SK-N-SH (cell line): ENCODE results near the gene MIF. TPM values are rescaled to one million over a fixed set of nuclear protein-coding genes. Genes with fewer than 3 reads are reported as not detected.

ENCODE experiments used
- CTCF ChIA-PET: fragments of 300-600, 350-600 bp; formaldehyde crosslinking; extraction: SDS; loops from one replicate; lab custom pipeline; 2021; lab: Yijun Ruan, JAX
- POLR2A ChIA-PET: fragments of 350-600 bp; sonication (Branson Sonifier 250); formaldehyde crosslinking; extraction: SDS; loops from one replicate; lab custom pipeline; 2020; ENCODE audit warnings: antibody characterized with exemption, inconsistent platforms; lab: Yijun Ruan, JAX
- DNase-seq: peaks from one replicate; pipeline ENCODE4 v3.0.0; 2012
- H2AFZ ChIP-seq: fragments of 200-600 bp; sonication (generic); 2 replicates; pipeline ENCODE4 v1.8.1; 2016; ENCODE audit warnings: antibody characterized with exemption, mild to moderate bottlenecking, low read depth
- H3F3A ChIP-seq: fragments of 200-600 bp; sonication (generic); replicated peaks from 2 replicates; pipeline ENCODE3; 2016; ENCODE audit warnings: antibody characterized with exemption, mild to moderate bottlenecking; ENCODE audit not compliant: insufficient read depth
- H3K27ac ChIP-seq, 2 experiments: fragments of 200-500 bp in 1 of 2; fragments of 200-600 bp in 1 of 2; sonication (Bioruptor generic) in 1 of 2; sonication (generic), shearing (Covaris generic) in 1 of 2; 2 replicates each; pipeline versions ENCODE4 v1.5.1 to v1.6.1; 2014 to 2016; ENCODE audit warnings: low read depth in 2 of 2, inconsistent platforms in 1 of 2, low read length in 1 of 2, mild to moderate bottlenecking in 1 of 2, mixed read lengths in 1 of 2
- H3K27me3 ChIP-seq: fragments of 200-600 bp; sonication (generic), shearing (Covaris generic); 2 replicates; pipeline ENCODE4 v1.6.1; 2016; ENCODE audit warnings: mixed run types; ENCODE audit not compliant: insufficient read depth
- H3K36me3 ChIP-seq, 2 experiments: fragments of 200-500 bp in 1 of 2; fragments of 200-600 bp in 1 of 2; sonication (Bioruptor generic) in 1 of 2; sonication (generic) in 1 of 2; replicated peaks in 1 of 2; 2 replicates each; pipeline versions ENCODE3 to v1.5.1; 2014 to 2016; ENCODE audit warnings: low read length in 1 of 2, mild to moderate bottlenecking in 1 of 2; ENCODE audit not compliant: insufficient read depth in 2 of 2, control insufficient read depth in 1 of 2
- H3K4me1 ChIP-seq, 2 experiments: fragments of 200-500 bp in 1 of 2; fragments of 200-600 bp in 1 of 2; sonication (Bioruptor generic) in 1 of 2; sonication (generic), shearing (Covaris generic) in 1 of 2; 2 replicates each; pipeline versions ENCODE4 v1.5.1 to v1.6.1; 2014 to 2016; ENCODE audit warnings: low read depth in 1 of 2, low read length in 1 of 2, mixed run types in 1 of 2; ENCODE audit not compliant: insufficient read depth in 2 of 2, control insufficient read depth in 1 of 2
- H3K4me2 ChIP-seq: fragments of 200-600 bp; sonication (generic), shearing (Covaris generic); 2 replicates; pipeline ENCODE4 v1.6.1; 2017; ENCODE audit warnings: mixed run types
- H3K4me3 ChIP-seq, 2 experiments: fragments of 200-500 bp in 1 of 2; fragments of 200-600 bp in 1 of 2; sonication (Bioruptor generic) in 1 of 2; sonication (generic), shearing (Covaris generic) in 1 of 2; 2 replicates each; pipeline versions ENCODE4 v1.5.1 to v1.8.1; 2014 to 2016; ENCODE audit warnings: low read depth in 2 of 2, inconsistent platforms in 1 of 2, low read length in 1 of 2, mild to moderate bottlenecking in 1 of 2, mixed read lengths in 1 of 2, moderate library complexity in 1 of 2
- H3K79me2 ChIP-seq: fragments of 200-600 bp; sonication (generic); 2 replicates; pipeline ENCODE4 v1.8.1; 2017; ENCODE audit warnings: mild to moderate bottlenecking; ENCODE audit not compliant: insufficient read depth
- H3K9ac ChIP-seq: fragments of 200-600 bp; sonication (generic); 2 replicates; pipeline ENCODE4 v1.6.1; 2017; ENCODE audit warnings: mixed run types
- H3K9me2 ChIP-seq: fragments of 200-600 bp; sonication (generic); 2 replicates; pipeline ENCODE4 v1.6.1; 2017; ENCODE audit warnings: mixed run types
- H3K9me3 ChIP-seq: fragments of 200-600 bp; sonication (generic); 2 replicates; pipeline ENCODE4 v1.6.1; 2017; ENCODE audit warnings: mixed run types, mild to moderate bottlenecking, moderate library complexity
- H4K20me1 ChIP-seq: fragments of 200-600 bp; sonication (generic); 2 replicates; pipeline ENCODE4 v1.6.1; 2017; ENCODE audit warnings: mild to moderate bottlenecking, mixed run types; ENCODE audit not compliant: insufficient read depth
- CTCF ChIP-seq: fragments of 200-600 bp; sonication (generic); IDR thresholded peaks from 2 replicates; pipeline ENCODE4 v1.6.1; 2017; ENCODE audit warnings: antibody characterized with exemption, mild to moderate bottlenecking, moderate library complexity
- EZH2phosphoT487 ChIP-seq: fragments of 200-600 bp; sonication (generic); IDR thresholded peaks from 2 replicates; pipeline ENCODE4 v1.6.1; 2017; ENCODE audit warnings: low read depth, mixed run types, mild to moderate bottlenecking, antibody characterized with exemption, moderate library complexity, borderline replicate concordance
- FOXM1 ChIP-seq: IDR thresholded peaks from 2 replicates; pipeline ENCODE4 v1.4.0; 2012; ENCODE audit warnings: low read depth, mild to moderate bottlenecking
- IRF3 ChIP-seq: fragments of 150-350 bp; IDR thresholded peaks from 2 replicates; pipeline ENCODE4 v1.6.1; 2016; ENCODE audit warnings: mild to moderate bottlenecking, low read depth, low read length
- NFIC ChIP-seq: IDR thresholded peaks from 2 replicates; pipeline ENCODE4 v1.4.0; 2012; ENCODE audit warnings: borderline replicate concordance
- NRF1 ChIP-seq: IDR thresholded peaks from 2 replicates; pipeline ENCODE4 v1.6.1; 2012; ENCODE audit warnings: low read depth, mild to moderate bottlenecking, low read length
- RAD21 ChIP-seq: IDR thresholded peaks from 2 replicates; pipeline ENCODE4 v1.6.1; 2012; ENCODE audit warnings: mild to moderate bottlenecking, low read length
- SIN3A ChIP-seq: IDR thresholded peaks from 2 replicates; pipeline ENCODE4 v1.6.1; 2012; ENCODE audit warnings: low read depth, mild to moderate bottlenecking, low read length, moderate library complexity, borderline replicate concordance
- TAF1 ChIP-seq: IDR thresholded peaks from 2 replicates; pipeline ENCODE4 v1.6.1; 2012; ENCODE audit warnings: low read depth, mild to moderate bottlenecking, low read length, moderate library complexity, borderline replicate concordance
- YY1 ChIP-seq: IDR thresholded peaks from 2 replicates; pipeline ENCODE4 v1.4.0; 2012; ENCODE audit warnings: low read depth, mild to moderate bottlenecking
- WGBS: methylation state at CpG from one replicate; pipeline ENCODE4 v1.1.6; 2017; ENCODE audit warnings: low lambda C conversion rate; 5-methylcytosine and 5-hydroxymethylcytosine counted together
- polyA plus RNA-seq, 3 experiments: library from polyadenylated mRNA; depleted of rRNA; stranded (reverse); fragments of >200 nt; gene quantifications; 2 replicates each; pipeline ENCODE4 v1.2.3, GENCODE V29; 2012
- TF ChIP-seq, protein P1 (sequence below): IDR thresholded peaks from 2 replicates; pipeline ENCODE4 v1.4.0; 2012; ENCODE audit warnings: low read depth, borderline replicate concordance
- TF ChIP-seq, protein P2 (sequence below): IDR thresholded peaks from 2 replicates; pipeline ENCODE4 v1.6.1; 2012; ENCODE audit warnings: mild to moderate bottlenecking, low read depth, low read length, moderate library complexity

Gene MIF
- polyA plus RNA-seq, 1 of the 3 experiments (the other 2 are of a cell fraction), result 565 TPM

GRCh38 chr22:23910496-23911190, 16.5 kb downstream of the MIF start:
- no peak for DNase-seq
- no peak overlapping the region for H3K27ac ChIP-seq
- H3K4me1 ChIP-seq, result peaks cover 0 to 9% of the 10 kb centered on the region in 2 experiments; a peak in 2 of 4 replicates
- H3K79me2 ChIP-seq, result no peaks in the 10 kb centered on the region
- TF ChIP-seq NRF1, result no peak
- TF ChIP-seq CTCF, result no peak
- TF ChIP-seq TAF1, result no peak
- TF ChIP-seq SIN3A, result no peak
- TF ChIP-seq, protein P1, sequence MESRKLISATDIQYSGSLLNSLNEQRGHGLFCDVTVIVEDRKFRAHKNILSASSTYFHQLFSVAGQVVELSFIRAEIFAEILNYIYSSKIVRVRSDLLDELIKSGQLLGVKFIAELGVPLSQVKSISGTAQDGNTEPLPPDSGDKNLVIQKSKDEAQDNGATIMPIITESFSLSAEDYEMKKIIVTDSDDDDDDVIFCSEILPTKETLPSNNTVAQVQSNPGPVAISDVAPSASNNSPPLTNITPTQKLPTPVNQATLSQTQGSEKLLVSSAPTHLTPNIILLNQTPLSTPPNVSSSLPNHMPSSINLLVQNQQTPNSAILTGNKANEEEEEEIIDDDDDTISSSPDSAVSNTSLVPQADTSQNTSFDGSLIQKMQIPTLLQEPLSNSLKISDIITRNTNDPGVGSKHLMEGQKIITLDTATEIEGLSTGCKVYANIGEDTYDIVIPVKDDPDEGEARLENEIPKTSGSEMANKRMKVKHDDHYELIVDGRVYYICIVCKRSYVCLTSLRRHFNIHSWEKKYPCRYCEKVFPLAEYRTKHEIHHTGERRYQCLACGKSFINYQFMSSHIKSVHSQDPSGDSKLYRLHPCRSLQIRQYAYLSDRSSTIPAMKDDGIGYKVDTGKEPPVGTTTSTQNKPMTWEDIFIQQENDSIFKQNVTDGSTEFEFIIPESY, result no peak
- no peak for TF ChIP-seq IRF3
- TF ChIP-seq, protein P2, sequence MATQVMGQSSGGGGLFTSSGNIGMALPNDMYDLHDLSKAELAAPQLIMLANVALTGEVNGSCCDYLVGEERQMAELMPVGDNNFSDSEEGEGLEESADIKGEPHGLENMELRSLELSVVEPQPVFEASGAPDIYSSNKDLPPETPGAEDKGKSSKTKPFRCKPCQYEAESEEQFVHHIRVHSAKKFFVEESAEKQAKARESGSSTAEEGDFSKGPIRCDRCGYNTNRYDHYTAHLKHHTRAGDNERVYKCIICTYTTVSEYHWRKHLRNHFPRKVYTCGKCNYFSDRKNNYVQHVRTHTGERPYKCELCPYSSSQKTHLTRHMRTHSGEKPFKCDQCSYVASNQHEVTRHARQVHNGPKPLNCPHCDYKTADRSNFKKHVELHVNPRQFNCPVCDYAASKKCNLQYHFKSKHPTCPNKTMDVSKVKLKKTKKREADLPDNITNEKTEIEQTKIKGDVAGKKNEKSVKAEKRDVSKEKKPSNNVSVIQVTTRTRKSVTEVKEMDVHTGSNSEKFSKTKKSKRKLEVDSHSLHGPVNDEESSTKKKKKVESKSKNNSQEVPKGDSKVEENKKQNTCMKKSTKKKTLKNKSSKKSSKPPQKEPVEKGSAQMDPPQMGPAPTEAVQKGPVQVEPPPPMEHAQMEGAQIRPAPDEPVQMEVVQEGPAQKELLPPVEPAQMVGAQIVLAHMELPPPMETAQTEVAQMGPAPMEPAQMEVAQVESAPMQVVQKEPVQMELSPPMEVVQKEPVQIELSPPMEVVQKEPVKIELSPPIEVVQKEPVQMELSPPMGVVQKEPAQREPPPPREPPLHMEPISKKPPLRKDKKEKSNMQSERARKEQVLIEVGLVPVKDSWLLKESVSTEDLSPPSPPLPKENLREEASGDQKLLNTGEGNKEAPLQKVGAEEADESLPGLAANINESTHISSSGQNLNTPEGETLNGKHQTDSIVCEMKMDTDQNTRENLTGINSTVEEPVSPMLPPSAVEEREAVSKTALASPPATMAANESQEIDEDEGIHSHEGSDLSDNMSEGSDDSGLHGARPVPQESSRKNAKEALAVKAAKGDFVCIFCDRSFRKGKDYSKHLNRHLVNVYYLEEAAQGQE, result no peak
- no peak for TF ChIP-seq RAD21
- no peak for TF ChIP-seq NFIC
- no peak for TF ChIP-seq YY1
- no peak for TF ChIP-seq EZH2phosphoT487
- no peak for TF ChIP-seq FOXM1
- POLR2A ChIA-PET, result no interaction called here
- CTCF ChIA-PET, result interaction anchor here (0.8 to 3.6 kb wide), 3 partner anchors 8 to 49 kb away, joined by 3 to 21 read pairs (median 4); partner anchors contain the start of gene MIF
- no peaks in the 10 kb centered on the region for H3K27me3 ChIP-seq
- no peaks in the 10 kb centered on the region for H3K9me2 ChIP-seq
- H3K4me3 ChIP-seq, result no peak overlapping the region
- no peak overlapping the region for H3K4me2 ChIP-seq
- H2AFZ ChIP-seq, result no peak overlapping the region
- no peaks in the 10 kb centered on the region for H3K9me3 ChIP-seq
- H3K36me3 ChIP-seq, result no peaks in the 10 kb centered on the region
- no peaks in the 10 kb centered on the region for H4K20me1 ChIP-seq
- WGBS, result 43% methylated on average over 3 of the region's 3 CpGs
- no peak overlapping the region for H3K9ac ChIP-seq
- H3F3A ChIP-seq, result peaks cover 12% of the 10 kb centered on the region
